Measurements from ENCODE around the gene DCBLD2. TPM values are rescaled to one million over a fixed set of nuclear protein-coding genes. Genes with fewer than 3 reads are reported as not detected.

DCBLD2 gene
- total RNA-seq, 1 experiment from 2014 or later, result 33.6 TPM

- no peak for DNase-seq (ENCODE audit: low spot score)
- Histone ChIP-seq H3K4me3 (ENCODE audit: low read depth, low read length, poor library complexity, severe bottlenecking) (no peak overlapping the region), H3K27me3 (replicated peaks; ENCODE audit: insufficient read depth, low read depth, low read length, poor library complexity) (no peaks in the 10 kb centered on the region), H3K9me3 (ENCODE audit: low read depth, low read length, poor library complexity, severe bottlenecking) (no peaks in the 10 kb centered on the region), H3K4me1 (ENCODE audit: insufficient read depth, low read length, poor library complexity, severe bottlenecking) (no peaks in the 10 kb centered on the region), H3K36me3 (ENCODE audit: insufficient read depth, low read length, poor library complexity, severe bottlenecking) (no peaks in the 10 kb centered on the region), H3K27ac (ENCODE audit: low read depth, low read length, poor library complexity, severe bottlenecking) (no peak overlapping the region)
- TF ChIP-seq CTCF (conservative IDR thresholded peaks at IDR 0.05; ENCODE audit: low read depth, low read length) (no peak), EZH2 (IDR thresholded peaks at IDR 0.05; ENCODE audit: borderline replicate concordance, low read depth, low read length, poor library complexity, severe bottlenecking) (no peak)
- BruUV-seq (replicated peaks), result no TSS peak
- POLR2A ChIA-PET (ENCODE audit: low non-redundant PET), result no interaction called here
- CTCF ChIA-PET, result no interaction called here
- intact Hi-C loops (cut with micrococcal nuclease; ENCODE audit: unreplicated experiment), result no loop called here
Measured at GRCh38 chr3:98920166-98920565, 18.7 kb upstream of the DCBLD2 start.

- Histone ChIP-seq H3K4me3 (ENCODE audit: low read depth, low read length, poor library complexity, severe bottlenecking) (no peak overlapping the region), H3K27ac (ENCODE audit: low read depth, low read length, poor library complexity, severe bottlenecking) (no peak overlapping the region), H3K36me3 (ENCODE audit: insufficient read depth, low read length, poor library complexity, severe bottlenecking) (no peaks in the 10 kb centered on the region), H3K9me3 (ENCODE audit: low read depth, low read length, poor library complexity, severe bottlenecking) (no peaks in the 10 kb centered on the region), H3K4me1 (ENCODE audit: insufficient read depth, low read length, poor library complexity, severe bottlenecking) (no peaks in the 10 kb centered on the region), H3K27me3 (replicated peaks; ENCODE audit: insufficient read depth, low read depth, low read length, poor library complexity) (no peaks in the 10 kb centered on the region)
- ChIA-PET CTCF (no interaction called here), POLR2A (ENCODE audit: low non-redundant PET) (no interaction called here)
- TF ChIP-seq CTCF (conservative IDR thresholded peaks at IDR 0.05; ENCODE audit: low read depth, low read length) (no peak), EZH2 (IDR thresholded peaks at IDR 0.05; ENCODE audit: borderline replicate concordance, low read depth, low read length, poor library complexity, severe bottlenecking) (no peak)
- DNase-seq (ENCODE audit: low spot score), result no peak
- no TSS peak for BruUV-seq (replicated peaks)
- intact Hi-C loops (cut with micrococcal nuclease; ENCODE audit: unreplicated experiment), result no loop called here
Measured at GRCh38 chr3:98918586-98918985, 17.1 kb upstream of the DCBLD2 start.

- no peaks in the 10 kb centered on the region for H3K36me3 ChIP-seq (ENCODE audit: insufficient read depth, low read length, poor library complexity, severe bottlenecking)
- no peak for TF ChIP-seq CTCF (conservative IDR thresholded peaks at IDR 0.05; ENCODE audit: low read depth, low read length)
- no peak for TF ChIP-seq EZH2 (IDR thresholded peaks at IDR 0.05; ENCODE audit: borderline replicate concordance, low read depth, low read length, poor library complexity, severe bottlenecking)
- no peak overlapping the region for H3K27ac ChIP-seq (ENCODE audit: low read depth, low read length, poor library complexity, severe bottlenecking)
- no peaks in the 10 kb centered on the region for H3K9me3 ChIP-seq (ENCODE audit: low read depth, low read length, poor library complexity, severe bottlenecking)
- intact Hi-C loops (cut with micrococcal nuclease; ENCODE audit: unreplicated experiment), result no loop called here
- ChIA-PET CTCF (no interaction called here), POLR2A (ENCODE audit: low non-redundant PET) (no interaction called here)
- no peak overlapping the region for H3K4me3 ChIP-seq (ENCODE audit: low read depth, low read length, poor library complexity, severe bottlenecking)
- no peaks in the 10 kb centered on the region for H3K27me3 ChIP-seq (replicated peaks; ENCODE audit: insufficient read depth, low read depth, low read length, poor library complexity)
- BruUV-seq (replicated peaks), result no TSS peak
- H3K4me1 ChIP-seq (ENCODE audit: insufficient read depth, low read length, poor library complexity, severe bottlenecking), result no peaks in the 10 kb centered on the region
- DNase-seq (ENCODE audit: low spot score), result no peak
Measured at GRCh38 chr3:98917608-98918007, 16.1 kb upstream of the DCBLD2 start.
